GM18502 (cell line): ENCODE measurements around the gene HSFX2.
"Not testable (repeated sequence)": the region's sequence is repeated elsewhere in the genome, so short reads cannot be mapped to it uniquely, and the experiment has no call there.

Experiments used
- ATAC-seq: cut with Tn5 transposase; IDR thresholded peaks from one replicate; pipeline ENCODE4 v1.9.1; 2021; ENCODE audit warnings: mild to moderate bottlenecking; ENCODE audit not compliant: unreplicated experiment, poor library complexity

HSFX2 gene

GRCh38 chrX:149545545-149546543, 49.3 kb downstream of the HSFX2 start:
- ATAC-seq, result not testable (repeated sequence)
